GM18867 (cell line): ENCODE data around the gene OR6P1.

Experiments used
- ATAC-seq: cut with Tn5 transposase; IDR thresholded peaks from one replicate; pipeline ENCODE4 v1.9.1; 2021; ENCODE audit warnings: mild to moderate bottlenecking, moderate library complexity; ENCODE audit not compliant: unreplicated experiment

OR6P1 gene

GRCh38 chr1:158520021-158520420 is 50.4 kb downstream of the OR6P1 start:
- no peak for ATAC-seq

DNA sequence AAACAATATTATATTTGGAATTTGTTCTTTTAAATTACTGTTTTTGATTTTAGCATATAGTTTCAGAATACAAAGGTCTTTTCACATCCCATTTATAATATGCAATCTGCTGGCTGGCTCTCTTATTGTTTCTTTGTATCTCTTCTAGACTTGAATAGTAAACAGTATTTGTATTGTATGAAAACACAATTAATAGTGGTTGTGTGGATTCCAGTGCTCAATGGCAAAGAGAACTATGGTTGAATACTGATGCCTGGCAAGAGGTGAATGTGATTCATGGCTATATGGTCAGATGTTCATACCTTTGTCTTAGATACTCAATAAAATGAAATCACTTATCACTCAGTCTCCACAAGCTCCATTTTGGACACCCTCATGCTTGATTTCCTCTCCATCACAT is 53.4 kb downstream of the OR6P1 start:
- ATAC-seq, result no peak
